ENCODE measurements around the gene LRRC27.

The LRRC27 gene

DNA sequence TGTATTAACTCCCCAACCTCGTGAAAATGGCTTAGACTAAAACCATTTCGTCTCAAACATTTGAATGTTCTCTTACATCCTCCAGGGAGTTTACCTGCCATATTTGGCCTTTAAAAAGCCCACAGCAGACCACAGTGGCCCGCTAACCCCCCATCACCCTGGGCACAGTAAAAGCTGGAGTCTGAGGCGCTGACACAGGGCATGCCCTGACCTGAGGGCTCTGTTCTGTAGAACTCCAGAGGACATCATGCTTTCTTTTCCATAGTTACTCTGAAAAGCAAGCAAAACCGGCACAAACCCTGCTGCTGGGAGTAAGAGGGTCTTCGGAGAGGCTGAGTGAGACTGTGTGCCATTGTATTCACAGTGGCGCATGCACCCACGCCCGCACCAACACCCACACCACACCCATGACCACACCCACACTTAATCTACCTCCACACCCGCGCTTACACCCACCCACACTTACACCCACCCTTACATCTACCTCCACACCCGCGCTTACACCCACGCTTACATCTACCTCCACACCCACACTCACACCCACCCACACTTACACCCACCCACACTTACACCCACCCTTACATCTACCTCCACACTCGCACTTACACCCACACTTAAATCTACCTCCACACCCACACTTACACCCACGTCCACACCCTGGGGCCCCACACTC, 32.1 kb downstream of the LRRC27 start:
- no peak for DNase-seq (ENCODE audit: extremely low read depth, low read depth)
- TF ChIP-seq, protein P1, sequence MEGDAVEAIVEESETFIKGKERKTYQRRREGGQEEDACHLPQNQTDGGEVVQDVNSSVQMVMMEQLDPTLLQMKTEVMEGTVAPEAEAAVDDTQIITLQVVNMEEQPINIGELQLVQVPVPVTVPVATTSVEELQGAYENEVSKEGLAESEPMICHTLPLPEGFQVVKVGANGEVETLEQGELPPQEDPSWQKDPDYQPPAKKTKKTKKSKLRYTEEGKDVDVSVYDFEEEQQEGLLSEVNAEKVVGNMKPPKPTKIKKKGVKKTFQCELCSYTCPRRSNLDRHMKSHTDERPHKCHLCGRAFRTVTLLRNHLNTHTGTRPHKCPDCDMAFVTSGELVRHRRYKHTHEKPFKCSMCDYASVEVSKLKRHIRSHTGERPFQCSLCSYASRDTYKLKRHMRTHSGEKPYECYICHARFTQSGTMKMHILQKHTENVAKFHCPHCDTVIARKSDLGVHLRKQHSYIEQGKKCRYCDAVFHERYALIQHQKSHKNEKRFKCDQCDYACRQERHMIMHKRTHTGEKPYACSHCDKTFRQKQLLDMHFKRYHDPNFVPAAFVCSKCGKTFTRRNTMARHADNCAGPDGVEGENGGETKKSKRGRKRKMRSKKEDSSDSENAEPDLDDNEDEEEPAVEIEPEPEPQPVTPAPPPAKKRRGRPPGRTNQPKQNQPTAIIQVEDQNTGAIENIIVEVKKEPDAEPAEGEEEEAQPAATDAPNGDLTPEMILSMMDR (IDR thresholded peaks at IDR 0.05; ENCODE audit: low read depth, low read length, missing control alignments) = no peak
- no peak overlapping the region for H3K4me3 ChIP-seq (replicated peaks; ENCODE audit: low read depth, low read length)

DNA sequence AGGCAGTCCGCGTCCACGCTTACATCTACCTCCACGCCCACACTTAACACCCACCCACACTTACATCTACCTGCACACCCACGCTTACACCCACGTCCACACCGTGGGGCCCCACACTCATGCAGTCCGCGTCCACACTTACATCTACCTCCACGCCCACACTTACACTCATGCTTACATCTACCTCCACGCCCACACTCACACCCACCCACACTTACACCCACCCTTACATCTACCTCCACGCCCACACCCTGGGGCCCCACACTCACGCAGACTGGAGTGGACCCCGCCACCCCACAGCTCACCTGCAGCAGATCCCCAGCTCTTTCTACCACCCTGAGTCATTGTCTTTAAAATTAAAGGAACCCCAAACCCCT, 32.6 kb downstream of the LRRC27 start:
- no peak for DNase-seq (ENCODE audit: extremely low read depth, low read depth)
- no peak overlapping the region for H3K4me3 ChIP-seq (replicated peaks; ENCODE audit: low read depth, low read length)
- TF ChIP-seq, protein P1 (IDR thresholded peaks at IDR 0.05; ENCODE audit: low read depth, low read length, missing control alignments) = no peak

DNA sequence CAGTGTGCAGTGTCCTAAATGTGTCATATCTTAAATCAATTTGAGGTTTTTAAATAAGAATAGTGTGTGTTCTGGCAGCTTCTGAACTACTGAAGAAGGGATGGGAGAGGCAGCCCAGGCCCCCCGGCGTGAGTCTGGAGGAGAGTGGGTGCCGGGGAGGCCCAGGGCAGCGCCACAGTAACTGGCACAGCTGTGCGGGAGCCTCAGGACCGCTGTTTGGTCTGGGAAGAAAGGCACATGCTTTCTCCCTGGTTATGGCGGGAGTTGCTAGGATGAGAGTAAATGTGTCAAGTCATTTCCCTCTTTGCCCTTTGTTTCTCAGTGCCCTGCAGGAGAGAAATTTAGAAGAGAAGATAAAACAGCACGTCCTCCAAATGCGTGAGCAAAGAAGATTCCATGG, 33.1 kb downstream of the LRRC27 start:
- TF ChIP-seq, protein P1 (IDR thresholded peaks at IDR 0.05; ENCODE audit: low read depth, low read length, missing control alignments) = no peak
- H3K4me3 ChIP-seq (replicated peaks; ENCODE audit: low read depth, low read length) = no peak overlapping the region
- no peak for DNase-seq (ENCODE audit: extremely low read depth, low read depth)

DNA sequence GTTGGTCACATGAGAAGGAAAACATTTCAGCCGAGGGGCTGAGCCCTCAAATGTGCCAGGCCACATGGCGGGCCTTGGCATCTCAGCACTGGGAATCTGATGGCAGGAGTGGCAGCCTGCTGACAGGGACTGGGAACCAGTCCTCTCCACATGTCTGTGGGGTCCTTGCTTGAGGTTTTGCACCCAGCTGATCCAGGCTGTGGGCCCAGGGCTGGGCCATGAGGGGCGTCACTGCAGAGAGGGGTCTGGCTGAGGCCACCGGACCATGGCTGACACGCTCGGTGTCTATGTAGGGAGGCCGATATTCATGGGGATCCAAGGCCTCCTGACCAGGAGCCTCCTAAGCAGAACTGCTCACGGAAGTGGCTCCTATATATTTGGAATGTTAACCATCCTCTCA, 34.0 kb downstream of the LRRC27 start:
- TF ChIP-seq, protein P1 (IDR thresholded peaks at IDR 0.05; ENCODE audit: low read depth, low read length, missing control alignments) = no peak
- no peak for DNase-seq (ENCODE audit: extremely low read depth, low read depth)

DNA sequence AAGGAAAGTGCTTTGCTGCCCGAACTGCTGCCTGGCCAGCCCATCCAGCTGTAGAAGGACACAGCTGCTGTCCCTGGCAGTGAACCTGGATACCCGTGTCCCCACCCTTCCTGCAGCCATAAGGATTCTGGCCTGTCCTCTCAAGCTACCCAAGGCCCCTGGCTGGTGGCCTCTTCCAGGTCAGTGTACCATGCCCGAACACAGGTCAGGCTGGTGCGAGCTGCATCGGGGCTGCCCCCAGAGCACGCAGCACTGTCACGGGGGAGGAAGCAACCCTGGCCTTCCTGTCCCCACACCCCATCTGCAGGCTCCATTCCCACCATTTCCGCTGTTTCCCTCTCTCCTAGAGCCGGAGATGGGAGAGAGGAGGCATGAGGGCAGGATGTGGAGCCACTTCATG, 34.5 kb downstream of the LRRC27 start:
- no peak overlapping the region for H3K4me3 ChIP-seq (replicated peaks; ENCODE audit: low read depth, low read length)
- TF ChIP-seq, protein P1 (IDR thresholded peaks at IDR 0.05; ENCODE audit: low read depth, low read length, missing control alignments) = no peak
- DNase-seq (ENCODE audit: extremely low read depth, low read depth) = no peak

More for the DNA sequence above, 34.0 kb downstream of the LRRC27 start:
- H3K4me3 ChIP-seq (replicated peaks; ENCODE audit: low read depth, low read length) = no peak overlapping the region

DNA sequence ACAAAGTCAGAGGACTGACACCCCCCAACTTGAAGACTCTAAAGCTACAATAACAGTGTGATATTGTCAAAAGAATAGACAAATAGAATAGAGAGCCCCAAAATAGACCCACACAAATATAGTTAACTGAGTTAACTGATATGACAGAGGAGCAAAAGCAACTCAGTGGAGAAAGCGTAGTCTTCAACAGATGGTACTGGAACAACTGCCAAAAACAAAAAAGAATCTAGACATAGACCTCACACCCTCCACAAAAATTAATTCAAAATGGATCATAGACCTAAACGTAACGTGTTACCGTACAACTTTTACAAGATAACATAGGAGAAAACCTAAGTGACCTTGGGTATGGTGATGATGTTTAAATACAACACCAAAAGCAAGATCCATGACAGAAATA, 36.4 kb downstream of the LRRC27 start:
- no peak for DNase-seq (ENCODE audit: extremely low read depth, low read depth)
- TF ChIP-seq, protein P1 (IDR thresholded peaks at IDR 0.05; ENCODE audit: low read depth, low read length, missing control alignments) = no peak
- no peak overlapping the region for H3K4me3 ChIP-seq (replicated peaks; ENCODE audit: low read depth, low read length)

All from HFF-Myc (cell line).